ENCODE data around the gene GUCD1.

- TF ChIP-seq CTCF (optimal IDR thresholded peaks at IDR 0.05 in 1 of 3, IDR thresholded peaks at IDR 0.05 in 1 of 3, conservative IDR thresholded peaks at IDR 0.05 in 1 of 3; ENCODE audit: extremely low read depth in 1 of 3, insufficient read depth in 2 of 3, low read length in 3 of 3) (no peak), EZH2 (IDR thresholded peaks at IDR 0.05; ENCODE audit: low read length) (no peak)
These were observed 62.5 kb downstream of the GUCD1 start for GRCh38 chr22:24492391-24492790.
